ENCODE results near the gene GNA12. TPM values are rescaled to one million over a fixed set of nuclear protein-coding genes. Genes with fewer than 3 reads are reported as not detected.
"Not testable (repeated sequence)": the region's sequence is repeated elsewhere in the genome, so short reads cannot be mapped to it uniquely, and the experiment has no call there.

GNA12 gene
- total RNA-seq, 8 experiments from 2014 or later: 9.7 to 33.3 (median 20.5) TPM

DNA sequence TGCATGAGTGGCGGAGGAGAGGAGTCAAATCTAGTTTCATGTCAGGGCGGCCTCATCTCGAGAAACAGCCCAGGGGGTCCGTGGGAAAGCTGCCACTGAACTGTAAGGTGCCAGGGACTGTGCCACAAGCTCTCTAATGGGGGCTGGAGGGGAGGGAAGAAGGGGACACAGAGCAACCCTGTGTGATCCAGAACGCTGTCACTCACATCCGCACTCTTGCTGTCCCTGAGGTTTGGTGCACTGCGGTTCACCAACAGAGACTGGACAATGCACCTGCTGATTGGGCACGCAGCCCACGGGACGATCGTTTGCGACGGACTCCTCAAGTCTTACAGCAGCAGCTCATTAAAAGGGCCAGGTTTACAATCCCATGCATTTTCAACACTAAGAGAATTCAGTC lies 108.4 kb downstream of the GNA12 start:
- WGBS, 10 experiments: 81 to 100% (median 87%) methylated on average over 2 to 7 of the region's 13 CpGs; no CpG with 5 or more reads in 5 of the 10 experiments
- Histone ChIP-seq H3K27ac (peak overlapping the region in 1 of 2 donors; percentile 43), H3K4me3 (no peak overlapping the region), H3K4me1 (replicated peaks in 1 of 2) (peaks cover 18 to 24% of the 10 kb centered on the region in 2 donors)
- ATAC-seq (replicated peaks in 6 of 8): no peak
- in situ Hi-C loops (cut with MboI; ENCODE audit: low pct_unique_long_range_greater_than_20kb in 2 of 9, low sequenced_read_pairs in 9 of 9, unreplicated experiment in 9 of 9): no loop called here

GRCh38 chr7:2734751-2735571 lies 109.1 kb downstream of the GNA12 start:
- in situ Hi-C loops (cut with MboI; ENCODE audit: low pct_unique_long_range_greater_than_20kb in 2 of 9, low sequenced_read_pairs in 9 of 9, unreplicated experiment in 9 of 9): no loop called here
- Histone ChIP-seq H3K27ac (peak overlapping the region; percentile 8 to 43), H3K4me1 (replicated peaks in 1 of 2) (peaks cover 18 to 24% of the 10 kb centered on the region in 2 donors), H3K4me3 (no peak overlapping the region)
- peak; percentile 33 to 97 (median 88) for ATAC-seq (replicated peaks in 6 of 8)
- WGBS, 10 experiments: 51 to 90% (median 73%) methylated on average over 1 to 5 of the region's 33 CpGs; no CpG with 5 or more reads in 3 of the 10 experiments

DNA sequence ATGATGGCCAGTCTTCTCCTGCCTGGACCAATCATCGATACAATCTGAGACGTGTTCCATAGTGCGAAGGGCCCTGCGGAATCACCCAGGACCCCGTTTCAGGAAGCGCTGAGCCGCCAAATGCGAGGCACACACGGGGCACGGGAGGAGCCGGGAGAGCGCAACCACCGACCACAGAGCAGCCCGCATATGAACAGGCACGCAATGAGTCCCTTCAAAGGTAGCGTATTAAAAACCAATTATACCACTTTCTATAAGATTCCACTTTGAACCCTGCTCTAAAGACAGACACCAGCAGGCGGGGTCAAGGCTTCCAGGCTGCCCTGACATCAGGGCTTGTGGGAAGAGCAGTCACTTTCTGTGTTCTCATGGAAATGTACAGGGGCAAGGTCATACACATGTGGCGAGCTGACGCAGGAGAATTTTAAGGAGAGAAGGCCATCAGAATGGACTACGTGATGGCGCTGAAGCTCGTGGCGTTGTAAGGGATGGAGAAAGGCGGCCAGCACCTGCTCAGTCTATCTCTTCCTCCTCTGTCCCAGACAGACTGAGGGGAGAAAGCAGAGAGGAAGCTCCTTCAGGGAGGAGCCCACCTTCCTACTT lies 109.9 kb downstream of the GNA12 start:
- 87 to 100% (median 94%) methylated on average over 1 to 15 of the region's 24 CpGs; no CpG with 5 or more reads in 3 of the 10 experiments for WGBS, 10 experiments
- Histone ChIP-seq H3K27ac (no peak overlapping the region), H3K4me1 (replicated peaks in 1 of 2) (peaks cover 18 to 24% of the 10 kb centered on the region in 2 donors), H3K4me3 (no peak overlapping the region)
- ATAC-seq (replicated peaks in 6 of 8): no peak
- in situ Hi-C loops (cut with MboI; ENCODE audit: low pct_unique_long_range_greater_than_20kb in 2 of 9, low sequenced_read_pairs in 9 of 9, unreplicated experiment in 9 of 9): no loop called here

GRCh38 chr7:2732959-2733584 lies 111.0 kb downstream of the GNA12 start:
- H3K27ac ChIP-seq: no peak overlapping the region

GRCh38 chr7:2732388-2732787 lies 111.7 kb downstream of the GNA12 start:
- WGBS, 10 experiments: 82 to 100% (median 93%) methylated on average over 1 to 8 of the region's 9 CpGs; no CpG with 5 or more reads in 1 of the 10 experiments
- no peak for ATAC-seq (replicated peaks in 6 of 8)
- H3K4me1 ChIP-seq (replicated peaks in 1 of 2): peaks cover 18 to 24% of the 10 kb centered on the region in 2 donors
- H3K4me3 ChIP-seq: no peak overlapping the region
- H3K27ac ChIP-seq: no peak overlapping the region
- in situ Hi-C loops (cut with MboI; ENCODE audit: low pct_unique_long_range_greater_than_20kb in 2 of 9, low sequenced_read_pairs in 9 of 9, unreplicated experiment in 9 of 9): no loop called here

More at GRCh38 chr7:2732959-2733584, 111.0 kb downstream of the GNA12 start:
- Histone ChIP-seq H3K4me1 (replicated peaks in 1 of 2) (peaks cover 18 to 24% of the 10 kb centered on the region in 2 donors), H3K4me3 (no peak overlapping the region)
- peak in 3 of 8 experiments; percentile 16 to 71 (median 68) for ATAC-seq (replicated peaks in 6 of 8)
- WGBS, 10 experiments: 53 to 100% (median 83%) methylated on average over 2 to 17 of the region's 18 CpGs; no CpG with 5 or more reads in 1 of the 10 experiments
- in situ Hi-C loops (cut with MboI; ENCODE audit: low pct_unique_long_range_greater_than_20kb in 2 of 9, low sequenced_read_pairs in 9 of 9, unreplicated experiment in 9 of 9): no loop called here

DNA sequence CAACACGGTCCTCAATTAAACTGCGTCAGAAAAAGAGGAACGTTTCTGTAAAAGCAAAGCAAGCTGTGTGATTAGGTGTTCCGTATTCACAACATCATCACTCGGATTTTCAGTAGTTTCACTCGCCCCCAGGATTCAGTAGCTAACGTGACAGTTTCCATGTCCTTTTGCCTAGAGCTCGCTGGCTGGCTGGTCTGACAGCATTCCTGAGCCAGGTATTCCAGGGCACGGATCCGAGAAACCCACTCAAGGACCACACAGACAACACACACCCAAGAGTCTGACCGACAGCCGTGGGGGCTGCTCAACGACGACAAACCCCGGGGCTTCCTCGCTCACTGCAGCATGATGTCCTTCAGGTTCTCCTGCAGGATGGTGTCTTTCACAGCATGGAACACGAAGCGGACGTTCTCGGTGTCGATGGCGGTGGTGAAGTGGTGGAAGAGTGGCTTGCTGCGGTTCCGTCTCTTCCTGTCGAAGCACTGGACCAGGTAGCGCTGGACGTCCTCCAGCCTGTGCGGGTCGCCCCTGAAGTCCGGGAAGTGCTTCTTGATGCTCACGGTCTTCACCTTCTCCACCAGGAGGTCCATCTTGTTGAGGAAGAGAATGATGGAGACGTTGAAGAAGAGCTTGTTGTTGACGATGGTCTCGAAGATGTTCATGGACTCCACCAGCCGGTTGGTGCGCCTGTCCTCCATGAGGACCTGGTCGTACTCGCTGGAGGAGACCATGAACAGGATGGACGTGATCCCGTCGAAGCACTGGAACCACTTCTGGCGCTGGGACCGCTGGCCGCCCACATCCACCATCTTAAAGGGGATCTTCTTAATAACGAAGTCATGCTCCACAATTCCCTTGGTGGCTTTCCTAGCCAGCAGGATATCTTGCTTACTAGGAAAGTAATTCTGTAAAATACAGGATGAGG lies 113.0 kb downstream of the GNA12 start:
- no peak for ATAC-seq (replicated peaks in 6 of 8)
- peaks cover 18 to 24% of the 10 kb centered on the region in 2 donors for H3K4me1 ChIP-seq (replicated peaks in 1 of 2)
- no peak overlapping the region for H3K27ac ChIP-seq
- WGBS, 10 experiments: 79 to 100% (median 95%) methylated on average over 3 to 31 of the region's 45 CpGs
- H3K4me3 ChIP-seq: no peak overlapping the region
- in situ Hi-C loops (cut with MboI; ENCODE audit: low pct_unique_long_range_greater_than_20kb in 2 of 9, low sequenced_read_pairs in 9 of 9, unreplicated experiment in 9 of 9): no loop called here

GRCh38 chr7:2729893-2730716 lies 114.0 kb downstream of the GNA12 start:
- peaks cover 12 to 16% of the 10 kb centered on the region in 2 donors for H3K4me1 ChIP-seq (replicated peaks in 1 of 2)
- H3K27ac ChIP-seq: no peak overlapping the region
- in situ Hi-C loops (cut with MboI; ENCODE audit: low pct_unique_long_range_greater_than_20kb in 2 of 9, low sequenced_read_pairs in 9 of 9, unreplicated experiment in 9 of 9): no loop called here
- no peak overlapping the region for H3K4me3 ChIP-seq
- peak in 1 of 8 experiments; percentile 63 for ATAC-seq (replicated peaks in 6 of 8)
- WGBS, 10 experiments: 76 to 94% (median 93%) methylated on average over 3 to 13 of the region's 33 CpGs; no CpG with 5 or more reads in 3 of the 10 experiments

- ATAC-seq (replicated peaks in 6 of 8): no peak
- in situ Hi-C loops (cut with MboI; ENCODE audit: low pct_unique_long_range_greater_than_20kb in 2 of 9, low sequenced_read_pairs in 9 of 9, unreplicated experiment in 9 of 9): no loop called here
- no peak overlapping the region for H3K4me3 ChIP-seq
- peaks cover 4 to 8% of the 10 kb centered on the region in 2 donors for H3K4me1 ChIP-seq (replicated peaks in 1 of 2)
- no peak overlapping the region for H3K27ac ChIP-seq
- 84 to 100% (median 93%) methylated on average over 6 to 12 of the region's 37 CpGs; no CpG with 5 or more reads in 4 of the 10 experiments for WGBS, 10 experiments
Measured at GRCh38 chr7:2729031-2729892, 114.8 kb downstream of the GNA12 start.

DNA sequence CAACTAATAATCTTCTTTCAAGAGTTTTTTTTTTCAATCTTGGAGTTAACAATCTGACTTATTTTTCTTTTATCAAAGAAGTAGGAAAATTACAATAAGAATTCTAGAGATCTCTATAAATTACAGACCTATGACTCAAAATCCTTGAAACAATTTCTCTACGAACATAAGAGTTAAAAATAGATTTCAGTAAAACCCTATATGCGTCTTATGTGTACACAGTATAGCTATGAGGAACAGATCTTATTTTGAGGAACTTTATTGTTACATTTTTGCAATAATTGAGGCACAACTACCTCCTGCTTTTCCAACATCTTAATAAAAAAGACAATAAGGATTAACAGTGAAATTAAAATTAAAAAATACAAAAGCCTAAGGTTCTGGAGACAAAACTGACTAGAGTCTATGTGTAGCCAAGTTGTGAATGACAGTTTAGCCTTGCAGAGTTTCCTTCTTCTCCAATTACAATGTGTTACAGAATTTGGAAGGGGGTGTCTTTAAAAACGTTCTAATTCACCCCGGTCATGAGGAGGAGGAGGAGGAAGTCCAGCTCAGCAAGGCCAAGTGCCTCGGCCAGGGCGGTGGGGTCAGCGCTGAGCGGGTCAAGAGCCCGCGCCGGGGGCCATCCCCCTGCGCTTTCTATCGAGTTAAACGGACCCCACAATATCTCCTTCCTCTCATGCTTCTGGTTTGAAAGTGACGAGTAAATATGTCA lies 115.6 kb downstream of the GNA12 start:
- in situ Hi-C loops (cut with MboI; ENCODE audit: low pct_unique_long_range_greater_than_20kb in 2 of 9, low sequenced_read_pairs in 9 of 9, unreplicated experiment in 9 of 9): no loop called here
- ATAC-seq (replicated peaks in 6 of 8): no peak
- Histone ChIP-seq H3K27ac (no peak overlapping the region), H3K4me3 (no peak overlapping the region), H3K4me1 (replicated peaks in 1 of 2) (no peaks in the 10 kb centered on the region)
- WGBS, 10 experiments: 52 to 100% (median 92%) methylated on average over 1 to 14 of the region's 15 CpGs

GRCh38 chr7:2727206-2727605 lies 116.9 kb downstream of the GNA12 start:
- H3K4me1 ChIP-seq (replicated peaks in 1 of 2); H3K4me3 ChIP-seq; ATAC-seq (replicated peaks in 6 of 8); in situ Hi-C loops (cut with MboI; ENCODE audit: low pct_unique_long_range_greater_than_20kb in 2 of 9, low sequenced_read_pairs in 9 of 9, unreplicated experiment in 9 of 9); H3K27ac ChIP-seq: not testable (repeated sequence)
- 75 to 100% (median 90%) methylated on average over 1 to 13 of the region's 13 CpGs; no CpG with 5 or more reads in 1 of the 10 experiments for WGBS, 10 experiments

Data from motor neuron (in vitro differentiated cells).